GM12892 (cell line): ENCODE data around the gene TATDN3.

Source experiments
- POLR2A ChIP-seq: IDR thresholded peaks from 2 replicates; pipeline ENCODE4 v1.6.1; 2011; ENCODE audit warnings: low read depth, low read length, control low read depth
- POLR2AphosphoS5 ChIP-seq: IDR thresholded peaks from 2 replicates; pipeline ENCODE4 v1.6.1; 2011; ENCODE audit warnings: low read depth, low read length, control low read depth

GRCh38 chr1:212792396-212792908, 758 bp downstream of the TATDN3 start:
- TF ChIP-seq POLR2AphosphoS5, result no peak
- TF ChIP-seq POLR2A, result no peak
